Measurements from ENCODE around the gene GABBR2.

DNA sequence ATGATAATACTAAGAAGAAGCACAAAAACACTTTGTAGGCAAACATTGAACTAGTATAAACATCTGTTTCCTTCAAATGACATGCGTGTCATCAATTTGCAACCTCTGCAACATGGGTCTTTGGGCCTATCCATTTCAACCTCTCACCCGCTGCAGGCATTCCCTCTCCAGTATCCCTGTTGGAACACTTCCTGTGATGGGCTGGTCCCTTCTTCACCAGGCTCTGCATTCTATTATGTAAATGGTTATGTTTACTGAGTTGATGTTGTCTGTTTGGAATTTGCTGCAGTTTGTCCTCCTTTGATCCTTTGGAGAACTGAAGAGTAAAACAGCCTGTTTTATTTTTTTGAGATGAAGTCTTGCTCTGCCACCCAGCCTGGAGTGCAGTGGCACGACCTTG, 436.7 kb downstream of the GABBR2 start:
- TF ChIP-seq, protein P1, sequence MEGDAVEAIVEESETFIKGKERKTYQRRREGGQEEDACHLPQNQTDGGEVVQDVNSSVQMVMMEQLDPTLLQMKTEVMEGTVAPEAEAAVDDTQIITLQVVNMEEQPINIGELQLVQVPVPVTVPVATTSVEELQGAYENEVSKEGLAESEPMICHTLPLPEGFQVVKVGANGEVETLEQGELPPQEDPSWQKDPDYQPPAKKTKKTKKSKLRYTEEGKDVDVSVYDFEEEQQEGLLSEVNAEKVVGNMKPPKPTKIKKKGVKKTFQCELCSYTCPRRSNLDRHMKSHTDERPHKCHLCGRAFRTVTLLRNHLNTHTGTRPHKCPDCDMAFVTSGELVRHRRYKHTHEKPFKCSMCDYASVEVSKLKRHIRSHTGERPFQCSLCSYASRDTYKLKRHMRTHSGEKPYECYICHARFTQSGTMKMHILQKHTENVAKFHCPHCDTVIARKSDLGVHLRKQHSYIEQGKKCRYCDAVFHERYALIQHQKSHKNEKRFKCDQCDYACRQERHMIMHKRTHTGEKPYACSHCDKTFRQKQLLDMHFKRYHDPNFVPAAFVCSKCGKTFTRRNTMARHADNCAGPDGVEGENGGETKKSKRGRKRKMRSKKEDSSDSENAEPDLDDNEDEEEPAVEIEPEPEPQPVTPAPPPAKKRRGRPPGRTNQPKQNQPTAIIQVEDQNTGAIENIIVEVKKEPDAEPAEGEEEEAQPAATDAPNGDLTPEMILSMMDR (conservative IDR thresholded peaks at IDR 0.05) = no peak
- no peak for TF ChIP-seq EZH2 (IDR thresholded peaks at IDR 0.05; ENCODE audit: low read depth)
